Activated CD8-positive, alpha-beta T cell treated with anti-CD3 and anti-CD28 coated beads for 36 hours (primary cell): ENCODE measurements around the gene CDH5. TPM values are rescaled to one million over a fixed set of nuclear protein-coding genes. Genes with fewer than 3 reads are reported as not detected.

Experiments used
- ATAC-seq: fragments of 200-7000 bp; cut with Tn5 transposase; one replicate; pipeline ENCODE4 v1.10.0; 2021; ENCODE audit warnings: mild to moderate bottlenecking, moderate library complexity
- CTCF ChIA-PET: fragments of 350-600 bp; sonication (Branson Sonifier 250); formaldehyde crosslinking; loops from one replicate; lab custom pipeline; 2021; ENCODE audit warnings: antibody characterized with exemption; lab: Charles Lee
- POLR2A ChIA-PET: fragments of 350-600 bp; sonication (Branson Sonifier 250); formaldehyde crosslinking; loops from one replicate; lab custom pipeline; 2021; ENCODE audit warnings: antibody characterized with exemption; lab: Charles Lee
- DNase-seq: peaks from one replicate; pipeline ENCODE4 v3.0.0-alpha.2; 2020
- H3K27ac Mint-ChIP-seq: one replicate; pipeline ENCODE4 v1.8.0; 2021; ENCODE audit warnings: mild to moderate bottlenecking, mixed read lengths
- H3K27me3 Mint-ChIP-seq: one replicate; pipeline ENCODE4 v1.8.0; 2021; ENCODE audit warnings: mixed read lengths
- H3K36me3 Mint-ChIP-seq: one replicate; pipeline ENCODE4 v1.8.0; 2021; ENCODE audit warnings: low read depth, mixed read lengths
- H3K4me1 Mint-ChIP-seq: one replicate; pipeline ENCODE4 v1.8.0; 2021; ENCODE audit warnings: low read depth, mixed read lengths
- H3K4me3 Mint-ChIP-seq: one replicate; pipeline ENCODE4 v1.8.0; 2021; ENCODE audit warnings: mild to moderate bottlenecking, moderate library complexity, mixed read lengths
- H3K9me3 Mint-ChIP-seq: one replicate; pipeline ENCODE4 v1.8.0; 2021; ENCODE audit warnings: mixed read lengths
- CTCF ChIP-seq: fragments of 200-600 bp; IDR thresholded peaks from one replicate; pipeline ENCODE4 v1.8.0; 2022; ENCODE audit warnings: antibody characterized with exemption, mild to moderate bottlenecking
- intact Hi-C: fragments of 100-400 bp; cut with micrococcal nuclease; formaldehyde crosslinking; loops from one replicate; pipeline ENCODE4 v1.10.0; 2022
- total RNA-seq, 2 experiments: library from RNA; stranded (reverse); gene quantifications; one replicate each; pipeline ENCODE4 v1.2.3, GENCODE V29; 2021

Gene CDH5
- total RNA-seq, 2 experiments from 2014 or later, result not detected

- H3K4me1 Mint-ChIP-seq, result no peaks in the 10 kb centered on the region
- intact Hi-C loops, result no loop called here
- no peaks in the 10 kb centered on the region for H3K36me3 Mint-ChIP-seq
- TF ChIP-seq CTCF, result no peak
- ATAC-seq (no peak), DNase-seq (no peak)
- H3K9me3 Mint-ChIP-seq, result no peaks in the 10 kb centered on the region
- POLR2A ChIA-PET, result no interaction called here
- H3K27ac Mint-ChIP-seq, result no peak overlapping the region
- CTCF ChIA-PET, result interaction anchor here (1.8 kb wide), 1 partner anchor 25 kb away, joined by 6 read pairs; no protein-coding TSS in a partner anchor
- no peak overlapping the region for H3K4me3 Mint-ChIP-seq
- H3K27me3 Mint-ChIP-seq, result no peaks in the 10 kb centered on the region
Observed at GRCh38 chr16:66382171-66382965, 15.9 kb downstream of the CDH5 start.

- Mint-ChIP-seq H3K9me3 (no peaks in the 10 kb centered on the region), H3K36me3 (no peaks in the 10 kb centered on the region), H3K4me3 (no peak overlapping the region), H3K4me1 (no peaks in the 10 kb centered on the region), H3K27me3 (peaks cover 2% of the 10 kb centered on the region), H3K27ac (no peak overlapping the region)
- DNase-seq (no peak), ATAC-seq (no peak)
- intact Hi-C loops, result no loop called here
- no peak for TF ChIP-seq CTCF
- POLR2A ChIA-PET, result no interaction called here
- CTCF ChIA-PET, result interaction anchor here (1.3 kb wide), 1 partner anchor 26 kb away, joined by 7 read pairs; no protein-coding TSS in a partner anchor
Observed at GRCh38 chr16:66382966-66383299, 16.4 kb downstream of the CDH5 start.

- H3K36me3 Mint-ChIP-seq, result no peaks in the 10 kb centered on the region
Observed at GRCh38 chr16:66383551-66383950, 17.1 kb downstream of the CDH5 start.

GRCh38 chr16:66385415-66385814 lies 18.9 kb downstream of the CDH5 start:
- DNase-seq (no peak), ATAC-seq (no peak)
- H3K4me3 Mint-ChIP-seq, result no peak overlapping the region
- intact Hi-C loops, result no loop called here
- ChIA-PET POLR2A (no interaction called here), CTCF (interaction anchor here (0.7 to 2.9 kb wide), 6 partner anchors 18 to 266 kb away, joined by 3 to 14 read pairs (median 4); no protein-coding TSS in a partner anchor)
- H3K27ac Mint-ChIP-seq, result no peak overlapping the region
- no peaks in the 10 kb centered on the region for H3K9me3 Mint-ChIP-seq
- TF ChIP-seq CTCF, result no peak
- no peaks in the 10 kb centered on the region for H3K36me3 Mint-ChIP-seq
- no peaks in the 10 kb centered on the region for H3K4me1 Mint-ChIP-seq
- H3K27me3 Mint-ChIP-seq, result peaks cover 2% of the 10 kb centered on the region

More at GRCh38 chr16:66383551-66383950, 17.1 kb downstream of the CDH5 start:
- DNase-seq (no peak), ATAC-seq (no peak)
- Mint-ChIP-seq H3K27ac (no peak overlapping the region), H3K27me3 (peaks cover 2% of the 10 kb centered on the region), H3K9me3 (no peaks in the 10 kb centered on the region), H3K4me3 (no peak overlapping the region), H3K4me1 (no peaks in the 10 kb centered on the region)
- intact Hi-C loops, result no loop called here
- POLR2A ChIA-PET, result no interaction called here
- CTCF ChIA-PET, result interaction anchor here (1.3 kb wide), 1 partner anchor 26 kb away, joined by 7 read pairs; no protein-coding TSS in a partner anchor
- TF ChIP-seq CTCF, result no peak
